Endothelial cell of umbilical vein (primary cell): ENCODE measurements around the gene CDH23. TPM values are rescaled to one million over a fixed set of nuclear protein-coding genes. Genes with fewer than 3 reads are reported as not detected.

ENCODE experiments used
- BruUV-seq: library from RNA; stranded (reverse); fragments of 400-500 nt; replicated peaks from 2 replicates; lab custom pipeline; 2021; lab: Mats Ljungman, UMichigan
- CTCF ChIA-PET: fragments of 300-600, 350-600 bp; sonication (Branson Sonifier 250); formaldehyde crosslinking; loops from one replicate; lab custom pipeline; 2021; ENCODE audit warnings: antibody characterized with exemption, inconsistent platforms; lab: Charles Lee
- POLR2A ChIA-PET: fragments of 300-600, 350-600 bp; sonication (Branson Sonifier 250); formaldehyde crosslinking; loops from one replicate; lab custom pipeline; 2021; ENCODE audit warnings: antibody characterized with exemption, inconsistent platforms; lab: Charles Lee
- DNase-seq: peaks from one replicate; pipeline ENCODE4 v3.0.0-alpha.2; 2011; ENCODE audit warnings: low read depth, low spot score
- FAIRE-seq: peaks from 2 replicates; lab custom pipeline; 2011; peaks lifted over from hg19 to GRCh38; lab: Jason Lieb, UNC
- H2AFZ ChIP-seq: 2 replicates; pipeline ENCODE4 v1.6.0; 2012; ENCODE audit warnings: low read depth, low read length, control low read depth, inconsistent platforms
- H3K27ac ChIP-seq: 2 replicates; pipeline ENCODE4 v1.5.1; 2011; ENCODE audit warnings: low read depth, mild to moderate bottlenecking, control low read depth, low read length, moderate library complexity; ENCODE audit not compliant: insufficient read depth
- H3K27me3 ChIP-seq, 2 experiments: 2 replicates each; pipeline versions ENCODE4 v1.6.0 to v1.6.1; 2011; ENCODE audit warnings: low read length in 2 of 2, mixed read lengths in 1 of 2; ENCODE audit not compliant: control insufficient read depth in 2 of 2, insufficient read depth in 2 of 2
- H3K36me3 ChIP-seq, 2 experiments: 2 replicates in 1 of 2; 3 replicates in 1 of 2; pipeline ENCODE4 v1.5.1; 2011; ENCODE audit warnings: low read length in 2 of 2, mild to moderate bottlenecking in 1 of 2, moderate library complexity in 1 of 2; ENCODE audit not compliant: control insufficient read depth in 2 of 2, insufficient read depth in 2 of 2; ENCODE audit errors: extremely low read depth in 1 of 2
- H3K4me1 ChIP-seq: 3 replicates; pipeline ENCODE4 v1.5.1; 2011; ENCODE audit warnings: mild to moderate bottlenecking, low read length; ENCODE audit not compliant: control insufficient read depth, insufficient read depth; ENCODE audit errors: extremely low read depth
- H3K4me2 ChIP-seq: 2 replicates; pipeline ENCODE4 v1.6.1; 2011; ENCODE audit warnings: low read length, control low read depth, mixed read lengths; ENCODE audit not compliant: insufficient read depth
- H3K4me3 ChIP-seq, 3 experiments: fragments of 200-600 bp in 1 of 3; sonication (generic), shearing (Covaris generic) in 1 of 3; replicated peaks in 1 of 3; 2 replicates each; pipeline ENCODE4 v1.5.1; 2011 to 2016; ENCODE audit warnings: control low read depth in 3 of 3, low read length in 3 of 3, mild to moderate bottlenecking in 2 of 3, inconsistent platforms in 1 of 3, low read depth in 1 of 3, moderate library complexity in 1 of 3; ENCODE audit not compliant: insufficient read depth in 1 of 3
- H3K79me2 ChIP-seq: 2 replicates; pipeline ENCODE4 v1.6.0; 2012; ENCODE audit warnings: low read length, inconsistent platforms; ENCODE audit not compliant: control insufficient read depth, insufficient read depth
- H3K9ac ChIP-seq: replicated peaks from 2 replicates; pipeline ENCODE3; 2011; ENCODE audit warnings: low read length, control low read depth; ENCODE audit not compliant: insufficient read depth; ENCODE audit errors: extremely low read depth
- H3K9me1 ChIP-seq: replicated peaks from 3 replicates; pipeline ENCODE4 v1.6.0; 2011; ENCODE audit warnings: mild to moderate bottlenecking, low read length; ENCODE audit not compliant: control insufficient read depth, insufficient read depth; ENCODE audit errors: extremely low read depth
- H3K9me3 ChIP-seq: replicated peaks from 2 replicates; pipeline ENCODE4 v1.5.1; 2012; ENCODE audit warnings: low read length, inconsistent platforms; ENCODE audit not compliant: control insufficient read depth, insufficient read depth
- H4K20me1 ChIP-seq: replicated peaks from 2 replicates; pipeline ENCODE3; 2011; ENCODE audit warnings: mild to moderate bottlenecking, low read length; ENCODE audit not compliant: control insufficient read depth, insufficient read depth; ENCODE audit errors: extremely low read depth
- EZH2 ChIP-seq: IDR thresholded peaks from 2 replicates; pipeline ENCODE4 v1.6.1; 2012; ENCODE audit warnings: borderline replicate concordance, low read depth, mild to moderate bottlenecking, moderate library complexity, low read length, inconsistent platforms; ENCODE audit not compliant: severe bottlenecking
- FOS ChIP-seq: IDR thresholded peaks from 2 replicates; pipeline ENCODE4 v1.6.1; 2011; ENCODE audit warnings: mild to moderate bottlenecking, low read length, moderate library complexity, borderline replicate concordance; ENCODE audit not compliant: insufficient read depth
- GATA2 ChIP-seq: IDR thresholded peaks from 2 replicates; pipeline ENCODE4 v1.7.0; 2011; ENCODE audit warnings: low read depth, mild to moderate bottlenecking, moderate library complexity, mixed read lengths, low read length; ENCODE audit not compliant: insufficient read length, insufficient read depth
- JUN ChIP-seq: IDR thresholded peaks from 2 replicates; pipeline ENCODE4 v1.6.1; 2011; ENCODE audit warnings: borderline replicate concordance, low read depth; ENCODE audit not compliant: insufficient read length, insufficient read depth
- MYC ChIP-seq: IDR thresholded peaks from one replicate; pipeline ENCODE4 v1.6.1; 2011; ENCODE audit warnings: mild to moderate bottlenecking, low read depth, low read length
- POLR2A ChIP-seq: IDR thresholded peaks from 2 replicates; pipeline ENCODE4 v1.6.1; 2012; ENCODE audit warnings: low read depth, mild to moderate bottlenecking, control low read depth, low read length
- POLR2AphosphoS5 ChIP-seq: IDR thresholded peaks from 2 replicates; pipeline ENCODE4 v1.6.1; 2012; ENCODE audit warnings: low read depth, mild to moderate bottlenecking, control low read depth, low read length, moderate library complexity; ENCODE audit not compliant: insufficient read depth
- dilution Hi-C: fragments of 300-500 bp; cut with MboI; formaldehyde crosslinking; loops from one replicate; pipeline ENCODE4 v1.15.0; 2019; ENCODE audit warnings: low sequenced_read_pairs; ENCODE audit not compliant: extremely low pct_ligation_motif_present
- intact Hi-C: fragments of 100-400 bp; cut with micrococcal nuclease; formaldehyde crosslinking; loops from one replicate; pipeline ENCODE4 v1.10.0; 2022
- polyA plus RNA-seq, 4 experiments: library from polyadenylated mRNA; depleted of rRNA in 3 of 4; stranded (reverse) in 3 of 4; unstranded in 1 of 4; fragments of >200 nt; gene quantifications; 2 replicates each; pipeline versions ENCODE4 v1.2.1 to v1.2.3, GENCODE V29; 2011 to 2012; ENCODE audit warnings: missing spikeins in 1 of 4
- total RNA-seq: library from RNA; stranded (reverse); gene quantifications from 2 replicates; pipeline ENCODE4 v1.2.3, GENCODE V29; 2021
- TF ChIP-seq, protein P1 (sequence below): IDR thresholded peaks from 2 replicates; pipeline ENCODE4 v1.6.1; 2011; ENCODE audit not compliant: insufficient read depth, insufficient read length
- TF ChIP-seq, protein P2 (sequence below), 2 donors: IDR thresholded peaks; 1 replicate in 1 of 2; 2 replicates in 1 of 2; pipeline ENCODE4 v1.5.1; 2011; ENCODE audit warnings: low read length in 2 of 2, mild to moderate bottlenecking in 2 of 2, moderate library complexity in 2 of 2, control low read depth in 1 of 2, inconsistent platforms in 1 of 2, low read depth in 1 of 2; ENCODE audit not compliant: insufficient read depth in 1 of 2; ENCODE audit errors: extremely low read depth in 1 of 2

Gene CDH23
- total and polyA plus RNA-seq, 2 donors (not counting 3 experiments of a cell fraction or from before 2014, with no cell fraction given) = not detected

DNA sequence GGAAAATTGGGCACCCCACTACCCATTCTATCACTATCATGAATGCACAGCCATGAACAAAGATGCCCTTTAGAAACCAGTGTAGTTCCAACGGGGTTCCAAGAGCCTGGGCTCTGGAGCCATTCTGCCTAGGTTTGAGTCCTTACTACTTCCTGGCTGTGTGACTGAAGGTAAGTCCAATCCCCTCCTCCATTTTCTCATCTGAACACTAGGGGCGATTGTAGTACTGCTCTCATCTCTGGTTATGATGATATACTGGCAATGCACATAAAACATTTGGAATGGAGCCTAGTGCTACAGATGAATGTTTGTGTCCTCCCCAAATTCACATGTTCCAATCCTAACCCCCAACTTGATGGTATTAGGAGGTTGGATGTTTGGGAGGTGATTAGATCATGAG lies 28.1 kb upstream of the CDH23 start:
- H3K4me2 ChIP-seq = no peak overlapping the region
- H2AFZ ChIP-seq = no peak overlapping the region
- H3K4me1 ChIP-seq = peaks cover 10% of the 10 kb centered on the region
- no TSS peak for BruUV-seq
- no peaks in the 10 kb centered on the region for H3K9me3 ChIP-seq
- no peak for FAIRE-seq
- H3K9ac ChIP-seq = no peak overlapping the region
- no peaks in the 10 kb centered on the region for H3K36me3 ChIP-seq
- H3K4me3 ChIP-seq = no peak overlapping the region
- peaks cover 0 to 20% of the 10 kb centered on the region in 2 experiments for H3K27me3 ChIP-seq
- POLR2A ChIA-PET = no interaction called here
- H3K79me2 ChIP-seq = no peaks in the 10 kb centered on the region
- dilution Hi-C loops (no loop called here), intact Hi-C loops (no loop called here)
- no peaks in the 10 kb centered on the region for H3K9me1 ChIP-seq
- CTCF ChIA-PET = interaction anchor here (0.8 to 2.0 kb wide), 2 partner anchors 12 to 16 kb away, joined by 3 to 5 read pairs; no protein-coding TSS in a partner anchor
- TF ChIP-seq, protein P1, sequence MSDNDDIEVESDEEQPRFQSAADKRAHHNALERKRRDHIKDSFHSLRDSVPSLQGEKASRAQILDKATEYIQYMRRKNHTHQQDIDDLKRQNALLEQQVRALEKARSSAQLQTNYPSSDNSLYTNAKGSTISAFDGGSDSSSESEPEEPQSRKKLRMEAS = no peak
- TF ChIP-seq JUN (no peak), POLR2AphosphoS5 (no peak), FOS (no peak)
- no peaks in the 10 kb centered on the region for H4K20me1 ChIP-seq
- no peak overlapping the region for H3K27ac ChIP-seq
- no peak for DNase-seq

DNA sequence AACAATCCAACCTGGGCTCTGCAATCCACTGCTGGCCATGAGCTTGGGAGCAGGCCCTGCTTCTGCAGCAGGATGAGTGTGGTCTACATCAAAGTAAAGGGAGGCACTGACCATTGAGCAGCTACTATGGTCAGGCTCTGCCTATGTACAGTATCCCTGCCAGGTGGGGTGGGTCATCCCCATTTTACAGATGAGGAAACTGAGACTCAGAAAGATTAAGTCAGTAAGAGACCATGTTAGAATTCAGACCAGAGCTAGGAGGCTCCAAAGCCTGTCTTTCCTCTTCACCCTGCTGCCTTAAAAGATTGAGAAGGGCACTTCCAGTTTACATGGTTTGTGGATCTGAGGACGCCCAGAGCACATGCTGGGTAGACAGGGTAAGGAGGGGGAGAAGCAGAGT lies 27.1 kb upstream of the CDH23 start:
- dilution Hi-C loops = no loop called here
- no TSS peak for BruUV-seq
- intact Hi-C loops = no loop called here

More for the DNA sequence above, 27.1 kb upstream of the CDH23 start:
- Histone ChIP-seq H3K9me1 (no peaks in the 10 kb centered on the region), H3K9me3 (no peaks in the 10 kb centered on the region), H3K27me3 (peaks cover 0 to 21% of the 10 kb centered on the region in 2 experiments), H3K36me3 (no peaks in the 10 kb centered on the region), H3K4me3 (no peak overlapping the region), H3K9ac (no peak overlapping the region), H3K4me2 (no peak overlapping the region), H2AFZ (no peak overlapping the region), H3K79me2 (no peaks in the 10 kb centered on the region), H4K20me1 (no peaks in the 10 kb centered on the region), H3K4me1 (peaks cover 10% of the 10 kb centered on the region), H3K27ac (no peak overlapping the region)
- ChIA-PET CTCF (interaction anchor here (0.8 kb wide), 1 partner anchor 13 kb away, joined by 3 read pairs; no protein-coding TSS in a partner anchor), POLR2A (no interaction called here)
- FAIRE-seq (no peak), DNase-seq (no peak)
- TF ChIP-seq FOS = no peak
- no peak for TF ChIP-seq POLR2A
- TF ChIP-seq, protein P2, sequence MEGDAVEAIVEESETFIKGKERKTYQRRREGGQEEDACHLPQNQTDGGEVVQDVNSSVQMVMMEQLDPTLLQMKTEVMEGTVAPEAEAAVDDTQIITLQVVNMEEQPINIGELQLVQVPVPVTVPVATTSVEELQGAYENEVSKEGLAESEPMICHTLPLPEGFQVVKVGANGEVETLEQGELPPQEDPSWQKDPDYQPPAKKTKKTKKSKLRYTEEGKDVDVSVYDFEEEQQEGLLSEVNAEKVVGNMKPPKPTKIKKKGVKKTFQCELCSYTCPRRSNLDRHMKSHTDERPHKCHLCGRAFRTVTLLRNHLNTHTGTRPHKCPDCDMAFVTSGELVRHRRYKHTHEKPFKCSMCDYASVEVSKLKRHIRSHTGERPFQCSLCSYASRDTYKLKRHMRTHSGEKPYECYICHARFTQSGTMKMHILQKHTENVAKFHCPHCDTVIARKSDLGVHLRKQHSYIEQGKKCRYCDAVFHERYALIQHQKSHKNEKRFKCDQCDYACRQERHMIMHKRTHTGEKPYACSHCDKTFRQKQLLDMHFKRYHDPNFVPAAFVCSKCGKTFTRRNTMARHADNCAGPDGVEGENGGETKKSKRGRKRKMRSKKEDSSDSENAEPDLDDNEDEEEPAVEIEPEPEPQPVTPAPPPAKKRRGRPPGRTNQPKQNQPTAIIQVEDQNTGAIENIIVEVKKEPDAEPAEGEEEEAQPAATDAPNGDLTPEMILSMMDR (IDR thresholded peaks at IDR 0.05; ENCODE audit: extremely low read depth in 1 of 2, insufficient read depth in 1 of 2, low read depth in 1 of 2, low read length in 2 of 2) = no peak
- TF ChIP-seq, protein P1 = no peak
- TF ChIP-seq GATA2 = no peak
- no peak for TF ChIP-seq EZH2
- no peak for TF ChIP-seq JUN
- TF ChIP-seq POLR2AphosphoS5 = no peak
- TF ChIP-seq MYC = no peak
